IMR-90 (cell line): Measurements from ENCODE around the gene TMEM256. TPM values are rescaled to one million over a fixed set of nuclear protein-coding genes. Genes with fewer than 3 reads are reported as not detected.
A peak's percentile ranks its signal among the peaks of the same experiment; 100 is the strongest.

ENCODE experiments used
- ATAC-seq: fragments of 200-7000 bp; cut with Tn5 transposase; 2 replicates; pipeline ENCODE4 v1.9.1; 2020; ENCODE audit warnings: low read depth, mild to moderate bottlenecking, moderate library complexity
- BruUV-seq: library from RNA; stranded (reverse); fragments of 400-500 nt; replicated peaks from 2 replicates; lab custom pipeline; 2021; lab: Mats Ljungman, UMichigan
- CTCF ChIA-PET: fragments of 300-600 bp; formaldehyde crosslinking; extraction: SDS; loops from one replicate; lab custom pipeline; 2021; ENCODE audit warnings: antibody characterized with exemption; lab: Yijun Ruan, JAX
- POLR2A ChIA-PET: fragments of 300-600 bp; sonication (Branson Sonifier 250); formaldehyde crosslinking; loops from one replicate; lab custom pipeline; 2022; ENCODE audit warnings: antibody characterized with exemption; ENCODE audit not compliant: unreplicated experiment; lab: Charles Lee
- DNase-seq: peaks from one replicate; pipeline ENCODE4 v3.0.0; 2013
- H2AFZ ChIP-seq: replicated peaks from 2 replicates; pipeline ENCODE3; 2013; ENCODE audit warnings: low read length, mild to moderate bottlenecking; ENCODE audit not compliant: poor library complexity
- H2AK5ac ChIP-seq: 2 replicates; pipeline ENCODE4 v1.6.1; 2013; ENCODE audit warnings: low read depth, low read length, inconsistent platforms
- H2AK9ac ChIP-seq: replicated peaks from 2 replicates; pipeline ENCODE3; 2013; ENCODE audit warnings: mild to moderate bottlenecking, low read depth, low read length, moderate library complexity; ENCODE audit not compliant: poor library complexity
- H2BK120ac ChIP-seq: 2 replicates; pipeline ENCODE4 v1.6.1; 2013; ENCODE audit warnings: low read depth, low read length, inconsistent platforms
- H2BK15ac ChIP-seq: 3 replicates; pipeline ENCODE4 v1.6.1; 2013; ENCODE audit warnings: low read depth, low read length, inconsistent platforms
- H2BK20ac ChIP-seq: 2 replicates; pipeline ENCODE4 v1.6.1; 2013; ENCODE audit warnings: low read depth, mild to moderate bottlenecking, inconsistent platforms, low read length, moderate library complexity
- H2BK5ac ChIP-seq: 2 replicates; pipeline ENCODE4 v1.6.1; 2013; ENCODE audit warnings: mild to moderate bottlenecking, low read depth, low read length, inconsistent platforms; ENCODE audit not compliant: poor library complexity, severe bottlenecking
- H3K14ac ChIP-seq: replicated peaks from 2 replicates; pipeline ENCODE4 v1.6.1; 2013; ENCODE audit warnings: low read depth, low read length, inconsistent platforms
- H3K18ac ChIP-seq: 2 replicates; pipeline ENCODE4 v1.6.1; 2013; ENCODE audit warnings: low read depth, low read length, control low read depth
- H3K23ac ChIP-seq: 2 replicates; pipeline ENCODE4 v1.6.1; 2013; ENCODE audit warnings: low read depth, low read length, inconsistent platforms
- H3K27ac ChIP-seq: 2 replicates; pipeline ENCODE4 v1.5.1; 2013; ENCODE audit warnings: mild to moderate bottlenecking, control low read depth, low read length; ENCODE audit not compliant: insufficient read depth
- H3K27me3 ChIP-seq: 2 replicates; pipeline ENCODE4 v1.6.1; 2013; ENCODE audit warnings: low read length; ENCODE audit not compliant: control insufficient read depth, insufficient read depth
- H3K36me3 ChIP-seq: 2 replicates; pipeline ENCODE4 v1.6.1; 2013; ENCODE audit warnings: low read length, mixed read lengths; ENCODE audit not compliant: control insufficient read depth, insufficient read depth
- H3K4ac ChIP-seq: 2 replicates; pipeline ENCODE4 v1.6.1; 2013; ENCODE audit warnings: low read depth, low read length, inconsistent platforms
- H3K4me1 ChIP-seq: 2 replicates; pipeline ENCODE4 v1.6.1; 2013; ENCODE audit warnings: low read length, mixed read lengths; ENCODE audit not compliant: control insufficient read depth, insufficient read depth
- H3K4me2 ChIP-seq: 2 replicates; pipeline ENCODE4 v1.6.1; 2013; ENCODE audit warnings: low read depth, mild to moderate bottlenecking, control low read depth, low read length, moderate library complexity
- H3K4me3 ChIP-seq: 2 replicates; pipeline ENCODE4 v1.5.1; 2013; ENCODE audit warnings: low read depth, mild to moderate bottlenecking, control low read depth, low read length, moderate library complexity; ENCODE audit not compliant: insufficient read depth
- H3K56ac ChIP-seq: 2 replicates; pipeline ENCODE4 v1.6.1; 2013; ENCODE audit warnings: low read length, inconsistent platforms; ENCODE audit not compliant: insufficient read depth; ENCODE audit errors: extremely low read depth
- H3K79me1 ChIP-seq, 2 experiments: 2 replicates each; pipeline ENCODE4 v1.6.1; 2013; ENCODE audit warnings: low read length in 2 of 2, inconsistent platforms in 1 of 2, low read depth in 1 of 2
- H3K9ac ChIP-seq: 2 replicates; pipeline ENCODE4 v1.6.1; 2013; ENCODE audit warnings: low read depth, low read length, control low read depth
- H3K9me1 ChIP-seq: 2 replicates; pipeline ENCODE4 v1.6.1; 2013; ENCODE audit warnings: low read length, inconsistent platforms; ENCODE audit not compliant: insufficient read depth
- H3K9me3 ChIP-seq: 2 replicates; pipeline ENCODE4 v1.6.1; 2013; ENCODE audit warnings: low read length; ENCODE audit not compliant: control insufficient read depth, insufficient read depth
- H4K20me1 ChIP-seq: 2 replicates; pipeline ENCODE4 v1.6.1; 2013; ENCODE audit warnings: low read length, inconsistent platforms; ENCODE audit not compliant: insufficient read depth
- H4K5ac ChIP-seq: 2 replicates; pipeline ENCODE4 v1.6.1; 2013; ENCODE audit warnings: mild to moderate bottlenecking, low read depth, low read length, control low read depth
- H4K8ac ChIP-seq, 2 experiments: 2 replicates each; pipeline ENCODE4 v1.6.1; 2013; ENCODE audit warnings: low read depth in 2 of 2, low read length in 2 of 2, control low read depth in 1 of 2, inconsistent platforms in 1 of 2
- H4K91ac ChIP-seq: 2 replicates; pipeline ENCODE4 v1.6.1; 2013; ENCODE audit warnings: low read depth, low read length, inconsistent platforms; ENCODE audit not compliant: insufficient read depth
- CEBPB ChIP-seq: IDR thresholded peaks from 2 replicates; pipeline ENCODE4 v1.6.1; 2012; ENCODE audit warnings: low read depth, low read length, improper control_type of control experiment
- MAZ ChIP-seq: IDR thresholded peaks from 2 replicates; pipeline ENCODE4 v1.6.1; 2012; ENCODE audit warnings: low read depth, mild to moderate bottlenecking, low read length, improper control_type of control experiment, moderate library complexity, borderline replicate concordance
- MXI1 ChIP-seq: IDR thresholded peaks from 2 replicates; pipeline ENCODE4 v1.6.1; 2012; ENCODE audit warnings: low read depth, mild to moderate bottlenecking, low read length, moderate library complexity, borderline replicate concordance
- WGBS, 2 experiments: methylation state at CpG; one replicate each; pipeline versions ENCODE4 v1.1.5 to v1.1.7; 2013; ENCODE audit warnings: missing lambda C conversion rate in 2 of 2; ENCODE audit not compliant: insufficient read length in 1 of 2; ENCODE audit errors: extremely low coverage in 2 of 2; 5-methylcytosine and 5-hydroxymethylcytosine counted together
- dilution Hi-C: fragments of 300-500 bp; cut with HindIII; formaldehyde crosslinking; loops from one replicate; pipeline ENCODE4 v1.14.3; 2018; ENCODE audit warnings: low sequenced_read_pairs; ENCODE audit not compliant: unreplicated experiment
- in situ Hi-C: fragments of 300-500 bp; cut with MboI; formaldehyde crosslinking; loops from 3 replicates; pipeline ENCODE4 v1.14.3; 2019; ENCODE audit warnings: low sequenced_read_pairs, inconsistent platforms, mixed read lengths
- intact Hi-C: fragments of 100-400 bp; cut with micrococcal nuclease; formaldehyde crosslinking; loops from 2 replicates; pipeline ENCODE4 v1.10.0; 2022
- polyA plus RNA-seq, 3 experiments: library from polyadenylated mRNA; depleted of rRNA; stranded (reverse); fragments of >200 nt; gene quantifications; 2 replicates each; pipeline ENCODE4 v1.2.3, GENCODE V29; 2012; ENCODE audit warnings: low replicate concordance in 1 of 3
- total RNA-seq: library from RNA; depleted of rRNA; stranded (reverse); fragments of >200 nt; gene quantifications from 2 replicates; pipeline ENCODE4 v1.2.3, GENCODE V29; 2012

TMEM256 gene
- total and polyA plus RNA-seq, 2 of the 4 experiments (the other 2 are of a cell fraction): 38.4 to 174 TPM

GRCh38 chr17:7439462-7440112, 35.7 kb upstream of the TMEM256 start, which contains the start of gene FGF11:
TSS of gene FGF11 (plus strand) at chr17:7439512. CDS start at chr17:7439621, 109 bp downstream.
- Histone ChIP-seq H4K91ac (peak within 1 kb of the TSS; percentile 74; the same call in 1 of the 2 replicates), H2BK15ac (peak within 1 kb of the TSS; percentile 61; the same call in 1 of the 3 replicates), H3K9me3 (no peaks in the 10 kb centered on the region), H3K4ac (peak within 1 kb of the TSS; percentile 78), H3K27ac (no peak within 1 kb of the TSS; the same call in 1 of the 2 replicates), H3K4me2 (peak within 1 kb of the TSS; percentile 80), H3K4me1 (peaks cover 13% of the 10 kb centered on the region), H2AK5ac (peak within 1 kb of the TSS; percentile 68), H3K4me3 (peak within 1 kb of the TSS; percentile 48), H2BK120ac (no peak within 1 kb of the TSS; the same call in 1 of the 2 replicates), H3K79me1 (peaks cover 0 to 2% of the 10 kb centered on the region in 2 experiments; a peak in 1 of 4 replicates), H4K5ac (peak within 1 kb of the TSS; percentile 97), H2AK9ac (peak within 1 kb of the TSS; percentile 93), H4K8ac (peak within 1 kb of the TSS; percentile 84 to 94), H3K27me3 (peaks cover 34% of the 10 kb centered on the region), H4K20me1 (peaks cover 3% of the 10 kb centered on the region; the same call in 1 of the 2 replicates), H3K36me3 (no peaks in the 10 kb centered on the region), H3K18ac (peak within 1 kb of the TSS; percentile 65), H3K23ac (peak within 1 kb of the TSS; percentile 75; the same call in 1 of the 2 replicates), H3K56ac (no peak within 1 kb of the TSS; the same call in 1 of the 2 replicates), H3K9me1 (0 out of 2 replicates have a peak, but pooled peaks cover 5% of the 10 kb centered on the region), H2BK5ac (no peak within 1 kb of the TSS), H2BK20ac (no peak within 1 kb of the TSS), H3K14ac (peak within 1 kb of the TSS; percentile 69; the same call in 1 of the 2 replicates), H2AFZ (peak within 1 kb of the TSS; percentile 84), H3K9ac (peak within 1 kb of the TSS; percentile 67)
- in situ Hi-C loops (no loop called here), intact Hi-C loops (loop anchor here (5.0 kb wide), 1 partner anchor 87 kb away; the partner anchor contains the start of gene KCTD11), dilution Hi-C loops (no loop called here)
- CTCF ChIA-PET: no interaction called here
- no TSS peak for BruUV-seq
- POLR2A ChIA-PET: no interaction called here
- no peak; the same call in 1 of the 2 replicates for TF ChIP-seq MAZ
- no peak for TF ChIP-seq MXI1
- TF ChIP-seq CEBPB: no peak
- 0% methylated on average over 11 of the region's 50 CpGs; no CpG with 5 or more reads in 1 of the 2 experiments for WGBS, 2 experiments
- ATAC-seq (no peak), DNase-seq (no peak)
